Hepatic stellate cell (primary cell): ENCODE results near the gene TMEM252.

Source experiments
- DNase-seq: peaks from one replicate; pipeline ENCODE4 v3.0.0; 2011; ENCODE audit warnings: low spot score

Gene TMEM252

DNA sequence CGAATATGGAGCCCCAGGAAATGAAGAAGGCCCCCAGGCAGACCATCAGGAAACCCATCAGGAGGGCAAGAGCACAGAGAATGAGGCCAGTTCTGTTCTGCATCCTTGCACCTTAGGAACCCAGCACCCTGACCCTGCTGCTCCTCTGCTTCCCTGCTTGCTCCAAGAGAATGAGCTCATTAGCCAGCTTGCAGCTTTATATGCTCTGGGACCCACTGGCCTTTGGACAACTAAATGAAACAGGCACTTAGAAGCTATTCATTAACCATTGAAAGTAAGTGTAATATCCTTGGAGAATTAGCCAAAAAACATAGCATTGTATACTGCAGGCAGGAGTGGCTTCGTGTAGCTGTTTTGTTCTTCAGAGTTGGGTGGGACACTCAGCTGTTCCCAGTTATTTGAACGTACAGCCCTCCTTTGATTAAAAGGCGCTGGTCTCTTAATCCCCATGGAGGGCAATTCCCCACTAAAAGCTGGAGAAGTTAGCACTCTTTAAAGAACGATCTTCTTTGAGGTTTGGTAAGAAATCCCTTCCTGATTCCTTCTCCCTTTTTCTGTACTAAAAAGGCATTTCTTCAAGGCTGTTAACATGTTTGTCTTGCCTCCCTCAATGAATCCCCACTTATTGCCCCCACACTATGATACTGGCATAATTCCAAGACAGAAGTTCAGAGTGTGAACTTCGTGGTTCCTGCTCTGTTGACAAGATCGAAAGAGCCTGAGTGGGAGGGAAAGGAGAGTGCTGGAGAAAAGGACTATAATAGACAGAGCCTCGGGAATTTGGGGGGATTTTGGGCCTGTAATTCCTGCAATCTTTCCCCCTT, at the start of gene TMEM252:
TSS of gene TMEM252 (minus strand) at position 172 of the 824 bp plus-strand sequence. CDS start at position 103, 69 bp downstream.
- no peak for DNase-seq

DNA sequence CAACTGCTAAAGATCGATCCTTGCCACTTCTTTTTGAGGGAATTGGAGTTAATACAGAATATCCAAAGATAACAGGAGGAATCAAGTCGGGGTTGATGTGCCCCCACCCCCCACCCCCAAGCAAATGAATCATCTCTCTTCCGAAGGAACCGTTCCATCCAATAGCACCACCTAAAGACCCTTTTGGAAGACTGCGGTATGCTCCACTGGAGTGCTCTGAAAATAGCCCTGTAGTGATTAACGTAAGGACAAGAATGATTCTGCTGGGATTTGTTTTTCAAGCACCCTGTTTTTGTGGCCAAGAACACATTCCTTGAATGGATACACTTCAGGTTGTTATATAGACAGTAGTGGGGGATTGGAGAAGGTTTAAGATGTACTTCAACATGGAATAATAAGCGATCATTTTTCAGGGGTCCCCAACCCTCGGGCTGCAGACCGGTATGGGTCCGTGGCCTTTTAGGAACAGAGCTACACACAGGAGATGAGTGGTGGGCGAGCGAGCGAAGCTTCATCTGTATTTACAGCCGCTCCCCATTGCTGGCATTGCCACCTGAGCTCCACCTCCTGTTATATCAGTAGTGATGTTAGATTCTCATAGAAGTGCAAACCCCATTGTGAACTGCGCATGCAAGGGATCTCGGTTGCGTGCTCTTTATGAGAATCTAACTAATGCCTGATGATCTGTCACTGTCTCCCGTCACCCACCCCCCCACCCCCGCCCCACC, 44.5 kb upstream of the TMEM252 start:
- DNase-seq = no peak

DNA sequence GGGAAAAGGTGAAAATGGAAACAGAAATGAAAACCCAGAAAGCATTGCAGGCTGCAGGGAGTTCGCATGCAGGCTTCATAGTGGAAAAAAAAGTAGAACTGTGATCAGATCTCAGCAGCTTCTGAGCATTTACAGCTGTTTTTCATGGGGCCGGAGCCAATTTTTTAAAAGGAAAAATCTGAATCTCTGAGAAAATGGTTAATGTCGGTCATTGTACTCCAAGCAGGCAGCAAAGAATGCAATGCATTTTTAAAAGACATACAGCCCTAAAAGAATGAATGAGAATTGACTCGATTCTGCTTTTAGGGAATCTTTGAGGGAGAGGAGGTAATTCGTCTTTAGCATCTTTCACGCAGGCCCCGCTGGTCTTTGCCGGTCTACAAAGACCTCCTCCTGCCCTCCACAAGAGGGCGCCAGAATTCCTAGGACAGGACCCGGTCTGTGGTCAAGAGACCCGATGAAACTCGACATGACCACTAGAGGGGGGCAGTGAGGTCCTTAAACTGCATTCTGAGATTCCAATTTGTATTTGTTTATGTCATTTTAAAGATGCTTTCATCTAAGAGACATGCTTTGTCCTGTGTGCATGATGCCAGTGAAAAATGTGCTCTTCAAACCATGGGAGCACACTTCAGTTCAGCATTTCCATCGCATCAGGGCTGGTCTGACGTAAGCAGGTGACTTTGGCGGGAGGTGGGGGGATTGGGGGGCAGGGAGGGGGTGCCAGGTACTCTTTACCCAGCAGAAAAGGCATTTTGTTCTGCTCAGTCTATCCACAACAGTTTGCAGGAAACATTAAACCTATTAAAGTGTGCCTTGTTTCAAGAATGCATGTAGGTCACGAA, 43.7 kb upstream of the TMEM252 start:
- DNase-seq = peak; percentile 70

- DNase-seq = no peak
Observed at GRCh38 chr9:68581696-68582095, 41.0 kb upstream of the TMEM252 start.

DNA sequence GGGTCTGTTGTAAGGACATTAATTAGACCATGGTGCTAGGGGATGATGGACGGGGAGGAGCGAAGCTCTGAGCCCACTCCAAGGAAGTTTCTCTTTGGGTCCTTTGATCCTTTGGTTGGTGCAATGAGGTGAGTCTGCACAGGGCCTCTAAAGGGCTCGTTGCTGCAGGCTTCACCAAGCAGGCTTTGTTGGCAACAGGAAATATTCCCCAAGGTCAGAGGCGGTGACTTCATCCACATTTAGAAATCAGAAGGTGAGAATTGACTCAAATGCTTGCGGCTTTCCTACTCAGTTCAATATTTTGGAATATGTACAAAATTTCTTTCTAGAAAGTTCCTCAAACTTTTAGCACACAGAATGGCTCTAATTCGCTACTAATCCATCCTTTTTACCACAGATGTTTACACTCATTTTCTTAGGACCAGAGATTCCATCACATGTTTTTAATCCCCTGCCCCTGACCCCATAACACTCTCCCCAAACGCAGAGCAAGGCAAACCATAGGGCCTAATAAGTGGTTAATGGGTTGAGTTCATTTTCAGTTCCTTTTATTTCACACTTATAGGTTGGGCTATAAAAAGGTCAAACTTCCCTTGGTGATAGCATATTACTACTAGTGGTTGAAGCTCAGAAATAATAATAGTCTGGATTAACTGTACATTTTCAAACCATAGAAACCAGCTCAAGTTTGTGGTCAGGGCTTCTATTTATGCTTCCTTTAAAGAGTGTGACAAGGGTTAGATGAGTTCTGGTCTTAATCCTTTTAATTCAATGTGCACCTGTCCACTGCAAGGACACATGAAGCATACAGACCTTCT, 37.3 kb upstream of the TMEM252 start:
- DNase-seq = no peak

GRCh38 chr9:68575817-68576216, 35.1 kb upstream of the TMEM252 start:
- no peak for DNase-seq

GRCh38 chr9:68574150-68574549, 33.5 kb upstream of the TMEM252 start:
- no peak for DNase-seq

GRCh38 chr9:68567565-68567964, 26.9 kb upstream of the TMEM252 start:
- no peak for DNase-seq

DNA sequence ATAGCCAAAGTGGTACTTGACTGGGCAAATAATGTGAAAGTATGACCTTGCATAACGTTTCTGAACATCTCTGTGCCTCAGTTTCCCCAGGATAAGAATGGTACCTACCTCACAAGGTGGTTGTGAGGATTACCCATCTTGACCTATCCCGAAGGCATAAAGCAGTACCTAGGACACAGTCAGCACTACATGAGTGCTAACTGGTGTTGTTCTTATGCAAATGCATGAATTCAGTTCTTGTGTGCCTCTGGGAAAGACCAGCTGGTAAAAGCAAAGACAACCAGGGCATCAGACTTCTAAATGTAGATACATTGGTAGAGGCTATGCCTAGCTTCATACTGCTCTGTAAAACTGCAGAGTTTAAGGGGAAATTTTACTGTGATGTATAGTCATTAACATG, 21.8 kb upstream of the TMEM252 start:
- DNase-seq = no peak

GRCh38 chr9:68560071-68560844, 19.6 kb upstream of the TMEM252 start:
- DNase-seq = peak; percentile 26

GRCh38 chr9:68558545-68558944, 17.9 kb upstream of the TMEM252 start:
- DNase-seq = no peak

DNA sequence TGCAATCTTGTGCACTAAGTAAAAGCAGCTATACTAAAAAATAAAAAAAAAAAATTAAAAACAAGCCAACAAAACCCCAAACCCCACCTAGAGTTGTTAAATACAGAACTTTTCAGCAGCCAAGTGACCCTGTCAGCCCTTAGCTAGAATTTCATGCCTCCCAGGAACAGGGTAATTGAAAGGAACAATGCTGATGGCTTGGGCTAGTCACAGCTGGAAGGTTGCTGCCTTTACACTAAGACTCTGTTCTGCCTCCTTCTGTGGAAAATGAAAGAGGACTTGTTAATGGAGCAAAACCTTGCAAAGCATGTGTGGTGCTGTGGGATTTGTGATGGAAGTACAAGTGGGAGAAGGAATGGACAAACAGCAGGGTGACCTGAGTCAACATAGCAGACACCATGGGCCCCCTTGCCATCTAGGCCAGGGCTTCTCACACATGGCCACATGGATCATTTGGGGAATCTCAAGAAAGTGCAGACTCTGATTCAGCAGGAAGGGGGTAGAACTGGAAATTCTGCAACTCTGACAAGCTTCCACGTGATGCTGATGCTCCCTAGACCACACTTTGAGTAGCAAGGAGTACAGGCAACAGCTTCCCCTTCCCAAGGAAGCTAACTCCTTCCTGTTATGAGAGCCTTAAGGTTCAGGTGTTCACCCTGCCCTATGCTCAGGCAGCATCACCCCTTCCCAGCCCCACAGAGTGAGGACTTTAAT, 14.9 kb upstream of the TMEM252 start:
- DNase-seq = no peak

GRCh38 chr9:68552700-68553476, 12.2 kb upstream of the TMEM252 start:
- no peak for DNase-seq

DNA sequence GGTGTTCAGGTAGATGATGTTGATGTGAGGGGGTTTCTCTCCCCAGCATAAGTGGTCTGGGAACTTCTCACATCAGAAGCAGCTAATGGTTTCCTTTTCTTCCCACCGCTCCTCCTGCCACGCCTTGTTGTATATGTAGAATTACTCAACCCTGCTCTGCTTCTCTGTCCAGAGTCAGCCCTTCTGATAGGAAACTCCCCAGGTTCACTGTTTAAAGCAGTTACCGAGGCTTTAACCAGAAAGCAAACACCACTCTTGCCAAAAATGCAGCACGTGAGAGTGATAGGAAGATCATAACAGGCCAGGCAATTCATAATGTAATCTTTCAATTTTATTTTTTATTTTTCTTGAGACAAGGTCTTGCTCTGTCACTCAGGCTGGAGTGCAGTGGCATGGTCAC, 10.5 kb upstream of the TMEM252 start:
- DNase-seq = no peak

GRCh38 chr9:68548241-68548640, 7.6 kb upstream of the TMEM252 start:
- DNase-seq = no peak

GRCh38 chr9:68547417-68547816, 6.7 kb upstream of the TMEM252 start:
- DNase-seq = no peak

GRCh38 chr9:68546596-68547390, 6.1 kb upstream of the TMEM252 start:
- no peak for DNase-seq

DNA sequence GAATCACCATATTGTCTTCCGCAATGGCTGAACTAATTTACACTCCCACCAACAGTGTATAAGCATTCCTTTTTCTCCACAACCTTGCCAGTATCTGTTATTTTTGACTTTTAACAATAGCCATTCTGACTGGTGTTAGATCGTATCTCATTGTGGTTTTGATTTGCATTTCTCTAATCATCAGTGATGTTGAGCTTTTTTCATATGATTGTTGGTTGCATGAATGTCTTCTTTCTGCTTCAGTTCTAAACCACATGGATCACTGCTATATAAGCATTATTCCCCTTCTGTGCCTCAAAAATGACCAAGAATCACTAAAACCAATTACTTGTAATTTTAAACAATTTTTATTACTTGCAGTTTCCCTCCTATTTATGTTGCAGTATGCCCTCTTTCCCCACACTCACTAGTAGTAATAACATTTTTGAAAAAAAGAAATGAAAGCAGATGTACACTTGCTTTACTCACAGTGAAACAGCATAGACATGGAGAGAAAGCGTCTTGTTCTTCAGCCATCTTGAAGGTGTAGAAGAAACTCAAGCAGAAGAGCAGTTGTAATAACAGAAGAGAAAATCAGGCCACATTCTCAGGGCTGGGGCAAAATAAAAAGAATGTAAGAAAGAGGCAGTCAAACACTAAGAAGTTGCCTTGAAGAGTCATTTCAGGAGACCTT, 4.5 kb upstream of the TMEM252 start:
- DNase-seq = no peak
